Measurements from ENCODE around the gene ZNF205.
A peak's percentile ranks its signal among the peaks of the same experiment; 100 is the strongest.
"Not testable (repeated sequence)": the region's sequence is repeated elsewhere in the genome, so short reads cannot be mapped to it uniquely, and the experiment has no call there.

Gene ZNF205

DNA sequence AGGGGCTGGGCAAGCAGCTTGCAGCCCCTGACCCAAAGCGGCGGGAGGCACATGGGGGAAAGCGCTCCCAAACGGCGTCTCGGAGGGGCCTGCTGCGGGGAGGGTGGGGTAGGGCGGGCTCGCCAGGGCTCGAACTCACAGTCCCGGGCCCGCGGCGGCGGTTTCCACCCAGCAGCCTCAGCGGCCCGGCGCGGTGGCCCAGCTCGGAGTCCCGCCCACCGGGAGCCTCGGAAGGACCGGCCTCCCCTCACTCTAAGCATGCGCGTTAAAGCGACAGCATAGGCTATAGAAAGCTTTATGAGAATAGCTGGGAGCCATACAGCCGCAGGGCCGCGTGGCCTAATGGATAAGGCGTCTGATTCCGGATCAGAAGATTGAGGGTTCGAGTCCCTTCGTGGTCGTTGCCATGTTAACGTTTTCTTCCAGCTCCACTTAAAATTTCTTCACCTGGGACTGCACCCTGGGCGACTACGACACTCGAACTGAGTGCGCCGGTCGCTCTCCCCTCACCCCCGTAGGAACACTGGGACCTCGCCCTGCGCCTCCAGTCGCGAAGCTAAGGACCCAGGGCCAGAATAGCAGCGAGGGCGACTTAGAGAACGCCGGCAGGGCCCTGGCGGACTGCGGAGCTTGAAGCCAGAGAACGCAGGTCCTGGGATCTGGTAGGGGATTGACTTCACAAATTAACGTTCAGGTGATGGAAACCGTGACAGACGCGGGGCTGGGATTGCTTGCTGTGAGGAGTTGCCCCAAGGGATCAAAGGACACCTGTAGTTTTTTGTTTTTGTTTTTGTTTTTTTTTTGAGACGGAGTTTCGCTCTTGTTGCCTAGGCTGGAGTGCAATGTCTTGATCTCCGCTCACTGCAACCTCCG, 38.2 kb downstream of the ZNF205 start:
- DNase-seq: peak; percentile 98

DNA sequence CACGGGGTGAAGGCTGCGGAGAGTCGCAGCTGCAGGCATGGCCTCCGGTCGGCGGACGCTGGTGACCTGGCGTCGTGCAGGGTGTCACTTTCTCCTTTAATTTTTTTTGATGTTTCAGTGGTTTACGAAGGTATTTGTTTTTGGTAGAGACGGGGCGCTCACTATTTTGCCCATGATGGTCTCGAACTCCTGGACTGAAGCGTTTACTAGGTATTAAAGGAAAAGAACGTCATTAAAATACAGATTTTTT, 39.6 kb downstream of the ZNF205 start:
- no peak for DNase-seq

DNA sequence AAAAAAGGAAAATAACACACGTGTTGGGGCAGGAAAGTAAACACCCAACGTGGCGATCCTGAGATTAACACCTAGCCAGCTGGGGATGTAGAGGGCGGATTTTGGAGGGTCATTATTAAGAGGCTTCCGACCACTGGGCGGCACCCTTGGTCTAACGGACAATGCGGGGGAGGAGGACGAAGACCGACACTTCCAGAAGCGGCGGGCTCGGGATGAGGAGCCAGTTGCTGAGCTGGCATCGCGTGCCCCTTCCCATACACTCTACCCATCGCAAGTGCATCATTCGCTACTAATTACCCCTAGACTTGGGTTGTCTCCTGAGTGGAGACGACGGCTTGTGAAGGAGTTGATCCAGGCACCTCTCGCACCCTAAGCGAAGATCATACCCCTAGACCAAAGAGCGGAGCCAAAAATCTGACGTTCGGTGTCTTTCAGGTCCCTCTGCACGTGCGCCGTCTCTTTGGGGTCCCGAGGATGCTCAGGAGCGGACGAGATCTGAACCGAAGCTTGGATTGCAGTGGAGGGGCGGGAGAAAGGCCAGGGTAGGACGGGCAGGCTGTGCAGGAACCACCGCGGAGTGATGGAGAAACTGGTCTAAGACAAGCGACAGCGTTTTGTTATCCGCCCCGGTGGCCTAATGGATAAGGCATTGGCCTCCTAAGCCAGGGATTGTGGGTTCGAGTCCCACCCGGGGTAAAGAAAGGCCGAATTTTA, 40.0 kb downstream of the ZNF205 start:
- DNase-seq: peak; percentile 95

DNA sequence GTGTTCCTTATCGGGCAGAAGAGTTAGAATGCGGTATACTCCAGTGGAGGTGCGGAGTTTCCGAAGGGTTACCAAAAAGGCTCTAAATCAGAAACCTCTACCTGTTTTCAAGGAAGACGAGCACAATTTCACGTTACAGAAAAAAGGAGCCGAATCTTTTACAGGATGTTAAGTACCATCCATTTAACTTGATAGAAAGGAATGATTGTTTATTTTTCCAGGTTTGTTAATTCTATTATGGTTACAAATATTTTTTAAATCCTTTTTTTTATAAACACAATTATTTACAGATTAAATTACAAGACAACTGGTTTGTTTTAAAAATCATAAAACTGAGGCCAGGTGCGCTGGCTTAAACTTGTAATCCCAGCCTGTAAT, 40.6 kb downstream of the ZNF205 start:
- no peak for DNase-seq

DNA sequence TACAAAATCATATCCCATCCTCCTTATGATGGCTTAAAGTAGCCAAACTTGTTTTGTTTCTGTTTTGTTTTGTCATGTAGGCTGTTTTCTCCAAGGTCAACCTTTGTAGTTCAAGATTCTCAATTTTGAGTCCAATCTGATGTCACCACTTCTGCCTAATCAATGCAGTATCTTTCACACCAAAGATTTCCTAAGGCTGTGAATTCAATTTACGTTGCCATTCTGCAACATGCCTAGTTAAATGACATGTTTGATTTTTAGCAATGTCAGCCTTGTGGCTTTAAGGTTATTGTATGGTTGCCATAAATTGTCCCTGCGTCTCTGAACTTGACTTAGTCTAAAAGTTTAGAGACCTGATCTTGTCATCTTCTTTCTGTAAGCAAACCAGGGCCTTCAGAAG, 42.8 kb downstream of the ZNF205 start:
- no peak for DNase-seq

DNA sequence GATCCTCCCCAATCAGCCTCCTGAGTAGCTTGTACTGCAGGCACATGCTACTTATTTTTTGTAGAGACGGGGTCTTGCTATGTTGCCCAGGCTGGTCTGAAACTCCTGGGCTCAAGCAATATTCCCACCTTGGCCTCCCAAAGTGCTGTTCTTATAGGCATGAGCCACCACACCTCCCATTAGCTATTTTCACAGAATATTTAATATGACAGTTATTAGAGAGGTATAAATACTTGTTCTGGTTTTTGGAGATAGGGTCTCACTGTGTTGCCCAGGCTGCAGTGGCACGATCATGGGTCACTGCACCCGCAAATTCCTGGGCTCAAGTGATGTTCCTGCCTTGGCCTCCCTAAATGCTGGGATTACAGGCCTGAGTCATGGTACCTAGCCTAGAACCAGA, 43.6 kb downstream of the ZNF205 start:
- DNase-seq: no peak

DNA sequence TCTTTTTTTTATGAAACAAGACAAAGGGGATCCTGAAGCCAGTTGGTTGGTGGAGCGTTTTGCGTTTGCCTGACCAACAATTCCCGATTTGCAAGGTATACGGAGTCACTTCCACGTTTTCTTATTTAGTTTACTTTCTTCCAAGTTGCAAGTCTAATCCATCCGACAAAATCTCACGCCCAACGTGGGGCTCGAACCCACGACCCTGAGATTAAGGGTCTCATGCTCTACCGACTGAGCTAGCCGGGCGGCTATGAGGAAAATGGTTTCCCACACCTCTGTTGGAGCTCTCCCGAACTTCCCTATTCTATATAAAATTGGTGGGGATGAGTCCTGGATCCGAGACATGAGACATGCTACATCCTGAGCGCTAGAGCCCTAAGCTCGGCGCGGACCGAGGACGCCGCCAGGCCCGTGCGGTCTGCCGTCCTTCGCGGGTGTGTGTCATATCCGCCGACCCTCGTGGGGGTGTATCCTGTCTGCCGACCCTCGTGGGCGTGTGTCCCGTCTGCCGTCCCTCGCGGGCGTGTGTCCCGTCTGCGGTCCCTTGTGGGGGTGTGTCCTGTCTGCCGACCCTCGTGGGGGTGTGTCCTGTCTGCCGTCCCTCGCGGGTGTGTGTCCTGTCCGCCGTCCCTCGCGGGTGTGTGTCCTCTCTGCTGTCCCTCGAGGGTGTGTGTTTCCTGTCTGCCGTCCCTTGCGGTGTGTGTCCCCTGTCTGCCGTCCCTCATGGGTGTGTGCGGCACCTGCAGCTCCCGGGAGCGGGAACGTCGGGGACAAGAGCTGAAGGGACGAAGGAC, 45.0 kb downstream of the ZNF205 start:
- DNase-seq: peak; percentile 78

DNA sequence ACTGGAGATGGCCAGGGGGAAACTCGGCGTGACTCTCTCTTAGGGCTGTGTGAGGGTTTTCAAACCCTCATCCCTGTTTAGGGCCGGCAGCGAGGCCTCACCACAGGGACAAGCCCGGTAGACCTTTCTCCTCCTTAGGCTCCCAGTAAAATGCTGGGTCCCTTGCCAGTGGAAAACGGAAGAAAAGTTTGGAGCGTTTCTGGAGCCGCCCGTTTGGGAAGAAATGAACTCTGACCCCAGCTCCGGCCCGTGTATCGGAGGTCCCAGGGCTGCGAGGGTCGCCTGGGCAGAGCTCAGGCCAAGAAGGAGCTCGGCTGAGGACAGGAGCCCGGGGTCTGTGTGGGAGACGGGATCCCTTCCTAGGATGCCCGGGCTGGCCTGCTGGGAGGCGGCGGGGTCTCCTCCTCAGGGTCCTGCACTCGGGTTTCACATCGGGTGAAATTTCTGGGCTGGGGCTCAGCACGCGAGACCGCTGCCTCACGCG, 45.7 kb downstream of the ZNF205 start:
- DNase-seq: no peak

DNA sequence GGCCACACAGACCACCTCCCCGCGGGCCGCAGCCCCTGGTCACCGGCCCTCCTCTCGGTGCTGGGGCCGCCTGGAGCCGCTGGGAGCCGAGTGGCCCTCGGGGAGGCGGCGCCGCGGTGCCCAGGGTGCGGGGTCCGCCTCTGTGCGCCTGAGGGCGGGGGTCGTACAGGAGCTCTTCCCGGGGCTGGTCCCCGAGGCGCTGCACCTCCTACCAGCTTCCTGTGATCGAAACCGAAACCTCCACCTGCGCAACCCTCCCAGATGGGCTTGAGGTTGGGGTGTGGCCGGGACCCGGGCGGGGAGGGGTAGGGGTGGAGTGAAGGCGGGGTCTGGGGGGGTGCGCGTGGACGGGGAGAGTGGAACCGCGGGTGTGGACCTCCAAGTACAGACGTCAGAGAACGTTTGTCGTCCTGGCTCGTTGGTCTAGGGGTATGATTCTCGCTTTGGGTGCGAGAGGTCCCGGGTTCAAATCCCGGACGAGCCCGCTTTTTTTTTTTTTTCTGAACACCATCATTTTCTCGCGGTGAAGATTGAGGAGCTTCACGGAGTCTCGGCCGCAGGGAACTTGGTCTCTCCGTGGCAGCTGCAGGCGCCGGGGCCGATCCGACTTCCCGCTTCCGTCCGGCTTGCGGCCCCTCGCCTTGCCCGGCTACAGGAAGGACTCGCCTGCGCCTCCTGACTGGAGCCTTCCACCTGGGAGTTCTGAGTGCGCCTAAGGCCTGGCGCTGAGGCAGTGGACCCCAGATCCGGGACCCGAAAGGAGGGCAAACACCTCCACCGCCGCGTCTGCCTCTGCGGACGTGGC, 46.3 kb downstream of the ZNF205 start:
- DNase-seq: peak; percentile 95

- DNase-seq: peak; percentile 71
Observed at GRCh38 chr16:3161235-3162018, 49.0 kb downstream of the ZNF205 start.

GRCh38 chr16:3164121-3164991, 52.0 kb downstream of the ZNF205 start:
- no peak for DNase-seq

DNA sequence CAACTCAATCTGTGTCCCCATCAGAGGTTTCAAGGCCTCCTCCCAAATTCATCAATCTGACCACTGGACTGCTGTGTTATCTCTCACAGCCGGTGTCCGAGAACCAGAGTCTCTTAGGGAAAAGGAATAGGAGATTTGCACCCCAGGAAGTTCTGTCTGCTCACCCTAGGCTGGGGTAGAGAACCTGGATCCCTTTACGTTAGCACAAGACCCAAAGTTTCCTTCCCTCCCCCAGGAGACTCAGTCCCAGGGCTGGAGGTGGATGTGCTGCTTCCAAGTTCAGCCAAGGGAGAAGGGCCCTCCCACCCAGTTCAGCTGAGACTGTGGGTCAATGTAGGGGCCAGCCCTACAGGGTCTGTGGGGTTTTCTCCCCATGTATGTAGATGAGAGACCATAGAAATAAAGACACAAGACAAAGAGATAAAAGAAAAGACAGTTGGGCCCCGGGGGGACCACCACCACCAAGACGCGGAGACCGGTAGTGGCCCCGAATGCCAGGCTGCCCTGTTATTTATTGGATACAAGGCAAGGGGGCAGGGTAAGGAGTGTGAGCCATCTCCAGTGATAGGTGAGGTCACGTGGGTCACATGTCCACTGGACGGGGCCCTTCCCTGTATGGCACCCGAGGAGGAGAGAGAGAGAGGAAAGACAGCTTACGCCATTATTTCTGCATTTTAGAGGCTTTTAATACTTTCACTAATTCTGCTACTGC, 52.9 kb downstream of the ZNF205 start:
- no peak for DNase-seq

DNA sequence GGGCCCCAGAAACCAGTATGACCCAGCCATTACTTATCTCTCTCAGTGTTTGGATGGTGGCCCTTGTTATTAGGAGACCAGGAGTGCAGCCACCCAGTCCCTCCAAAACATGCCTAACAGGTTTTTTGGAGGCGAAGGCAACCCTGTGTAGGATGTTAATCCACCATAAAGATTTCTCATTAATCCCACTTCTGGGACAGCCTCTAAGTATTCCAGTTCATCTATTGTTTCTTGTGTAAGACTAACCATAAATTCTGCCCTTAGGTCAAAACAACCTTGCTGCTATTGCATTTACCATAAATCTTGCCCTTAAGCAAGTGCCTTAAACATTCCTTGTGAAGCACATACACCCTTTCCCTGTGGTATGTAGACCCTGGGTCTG, 54.1 kb downstream of the ZNF205 start:
- DNase-seq: no peak

- DNase-seq: not testable (repeated sequence)
Observed at GRCh38 chr16:3168729-3169128, 56.3 kb downstream of the ZNF205 start.

Measured in NCI-H345 (cell line).